Neural cell (in vitro differentiated cells): ENCODE results near the gene USF1. TPM values are rescaled to one million over a fixed set of nuclear protein-coding genes. Genes with fewer than 3 reads are reported as not detected.

Experiments
- H2AFZ ChIP-seq: fragments of 200-600, 300-800 bp; sonication (generic), shearing (Covaris generic); 2 replicates; pipeline ENCODE4 v1.6.0; 2014; ENCODE audit warnings: low read depth, mild to moderate bottlenecking, antibody characterized with exemption, low read length, moderate library complexity
- H3F3A ChIP-seq: fragments of 200-600 bp; shearing (Covaris generic); 2 replicates; pipeline ENCODE4 v1.6.1; 2016; ENCODE audit warnings: mild to moderate bottlenecking, moderate library complexity, mixed read lengths, antibody characterized with exemption, low read length; ENCODE audit not compliant: insufficient read depth, poor library complexity, severe bottlenecking
- H3K27ac ChIP-seq: fragments of 200-600, 300-800 bp; sonication (generic), shearing (Covaris generic); 2 replicates; pipeline ENCODE4 v1.5.1; 2014; ENCODE audit warnings: mild to moderate bottlenecking, low read length, moderate library complexity
- H3K27me3 ChIP-seq: fragments of 300-800, 200-600 bp; sonication (generic), shearing (Covaris generic); 2 replicates; pipeline ENCODE4 v1.6.0; 2014; ENCODE audit warnings: mild to moderate bottlenecking, low read depth, low read length, moderate library complexity; ENCODE audit not compliant: insufficient read depth
- H3K36me3 ChIP-seq: fragments of 300-800, 200-600 bp; sonication (generic), shearing (Covaris generic); 2 replicates; pipeline ENCODE4 v1.5.1; 2014; ENCODE audit warnings: mild to moderate bottlenecking, antibody characterized with exemption, low read length, moderate library complexity; ENCODE audit not compliant: insufficient read depth
- H3K4me2 ChIP-seq: fragments of 300-800, 200-600 bp; sonication (generic), shearing (Covaris generic); 2 replicates; pipeline ENCODE4 v1.6.0; 2014; ENCODE audit warnings: mild to moderate bottlenecking, low read length
- H3K4me3 ChIP-seq: fragments of 300-800, 200-600 bp; sonication (generic), shearing (Covaris generic); 2 replicates; pipeline ENCODE4 v1.5.1; 2014; ENCODE audit warnings: mild to moderate bottlenecking, low read length, moderate library complexity
- H3K79me2 ChIP-seq: fragments of 200-600 bp; shearing (Covaris generic); replicated peaks from 2 replicates; pipeline ENCODE4 v1.6.0; 2014; ENCODE audit warnings: mild to moderate bottlenecking, low read length, moderate library complexity; ENCODE audit not compliant: insufficient read depth
- H3K9ac ChIP-seq: fragments of 300-800, 200-600 bp; sonication (generic), shearing (Covaris generic); 2 replicates; pipeline ENCODE4 v1.6.1; 2016; ENCODE audit warnings: mild to moderate bottlenecking, low read length, mixed read lengths
- H3K9me2 ChIP-seq: fragments of 200-600 bp; shearing (Covaris generic); 2 replicates; pipeline ENCODE4 v1.6.1; 2016; ENCODE audit warnings: mild to moderate bottlenecking, low read length, mixed read lengths; ENCODE audit not compliant: insufficient read depth
- H3K9me3 ChIP-seq: fragments of 200-600, 300-800 bp; sonication (generic), shearing (Covaris generic); 2 replicates; pipeline ENCODE4 v1.6.1; 2016; ENCODE audit warnings: mild to moderate bottlenecking, mixed run types, low read length, moderate library complexity, mixed read lengths
- H4K20me1 ChIP-seq: fragments of 200-600 bp; shearing (Covaris generic); 2 replicates; pipeline ENCODE4 v1.6.1; 2016; ENCODE audit warnings: mild to moderate bottlenecking, mixed run types; ENCODE audit not compliant: insufficient read depth
- EP300 ChIP-seq: fragments of 450-650 bp; conservative IDR thresholded peaks from 2 replicates; pipeline ENCODE4 v1.6.1; 2014; ENCODE audit warnings: antibody characterized with exemption, mild to moderate bottlenecking, moderate library complexity; ENCODE audit not compliant: poor library complexity, severe bottlenecking
- EZH2 ChIP-seq: fragments of 200-600, 300-800 bp; shearing (Covaris generic), sonication (generic); IDR thresholded peaks from 2 replicates; pipeline ENCODE4 v1.6.1; 2014; ENCODE audit warnings: antibody characterized with exemption, low read length, borderline replicate concordance, mild to moderate bottlenecking; ENCODE audit not compliant: insufficient read depth, poor library complexity, severe bottlenecking
- MXI1 ChIP-seq: fragments of 450-650 bp; conservative IDR thresholded peaks from 2 replicates; pipeline ENCODE4 v1.6.1; 2014; ENCODE audit warnings: antibody characterized with exemption, mild to moderate bottlenecking; ENCODE audit not compliant: poor library complexity, severe bottlenecking
- POLR2AphosphoS5 ChIP-seq: IDR thresholded peaks from 2 replicates; pipeline ENCODE4 v1.6.1; 2012
- RAD21 ChIP-seq: fragments of 450-650 bp; conservative IDR thresholded peaks from 2 replicates; pipeline ENCODE4 v1.6.1; 2014; ENCODE audit warnings: antibody characterized with exemption, mild to moderate bottlenecking, moderate library complexity
- SMC3 ChIP-seq: fragments of 450-650 bp; conservative IDR thresholded peaks from 2 replicates; pipeline ENCODE4 v1.6.1; 2014; ENCODE audit warnings: antibody characterized with exemption, mild to moderate bottlenecking, moderate library complexity; ENCODE audit not compliant: poor library complexity
- TAF1 ChIP-seq: IDR thresholded peaks from 2 replicates; pipeline ENCODE4 v1.6.1; 2012; ENCODE audit warnings: low read depth
- polyA plus RNA-seq: library from polyadenylated mRNA; depleted of rRNA; stranded (reverse); fragments of >200 nt; gene quantifications from 2 replicates; pipeline ENCODE4 v1.2.3, GENCODE V29; 2014
- TF ChIP-seq, protein P1 (sequence below): IDR thresholded peaks from 2 replicates; pipeline ENCODE4 v1.6.1; 2012; ENCODE audit warnings: borderline replicate concordance
- TF ChIP-seq, protein P2 (sequence below): fragments of 450-650 bp; IDR thresholded peaks from 2 replicates; pipeline ENCODE4 v1.5.1; 2014; ENCODE audit warnings: antibody characterized with exemption, mild to moderate bottlenecking, moderate library complexity; ENCODE audit not compliant: poor library complexity, severe bottlenecking

The USF1 gene
- polyA plus RNA-seq, 1 donor from 2014 or later = 366 TPM

DNA sequence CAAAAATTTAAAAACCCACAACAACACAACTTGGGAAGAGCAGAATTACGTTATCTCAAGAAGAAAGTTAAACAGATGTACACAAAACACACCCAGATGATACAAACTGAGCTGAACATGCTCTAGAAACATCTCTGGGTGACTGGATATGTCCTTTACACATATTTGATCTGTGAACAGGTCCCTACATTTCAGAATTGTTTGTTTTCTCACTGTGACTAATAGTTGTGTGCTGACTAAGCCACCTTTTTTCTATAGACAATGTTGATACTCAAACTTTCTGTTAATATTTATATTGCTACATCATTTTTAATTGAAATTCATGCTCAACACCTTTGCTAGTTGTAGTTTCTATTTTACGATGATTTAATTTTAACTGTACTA lies 23.8 kb downstream of the USF1 start:
- Histone ChIP-seq H4K20me1 (no peaks in the 10 kb centered on the region), H3K27ac (no peak overlapping the region), H2AFZ (no peak overlapping the region), H3K4me3 (no peak overlapping the region), H3K4me2 (no peak overlapping the region), H3K36me3 (no peaks in the 10 kb centered on the region), H3K79me2 (no peaks in the 10 kb centered on the region), H3F3A (no peaks in the 10 kb centered on the region), H3K9me2 (no peaks in the 10 kb centered on the region), H3K9ac (no peak overlapping the region), H3K9me3 (no peaks in the 10 kb centered on the region), H3K27me3 (peaks cover 28% of the 10 kb centered on the region)
- TF ChIP-seq EZH2 (no peak), MXI1 (no peak)

DNA sequence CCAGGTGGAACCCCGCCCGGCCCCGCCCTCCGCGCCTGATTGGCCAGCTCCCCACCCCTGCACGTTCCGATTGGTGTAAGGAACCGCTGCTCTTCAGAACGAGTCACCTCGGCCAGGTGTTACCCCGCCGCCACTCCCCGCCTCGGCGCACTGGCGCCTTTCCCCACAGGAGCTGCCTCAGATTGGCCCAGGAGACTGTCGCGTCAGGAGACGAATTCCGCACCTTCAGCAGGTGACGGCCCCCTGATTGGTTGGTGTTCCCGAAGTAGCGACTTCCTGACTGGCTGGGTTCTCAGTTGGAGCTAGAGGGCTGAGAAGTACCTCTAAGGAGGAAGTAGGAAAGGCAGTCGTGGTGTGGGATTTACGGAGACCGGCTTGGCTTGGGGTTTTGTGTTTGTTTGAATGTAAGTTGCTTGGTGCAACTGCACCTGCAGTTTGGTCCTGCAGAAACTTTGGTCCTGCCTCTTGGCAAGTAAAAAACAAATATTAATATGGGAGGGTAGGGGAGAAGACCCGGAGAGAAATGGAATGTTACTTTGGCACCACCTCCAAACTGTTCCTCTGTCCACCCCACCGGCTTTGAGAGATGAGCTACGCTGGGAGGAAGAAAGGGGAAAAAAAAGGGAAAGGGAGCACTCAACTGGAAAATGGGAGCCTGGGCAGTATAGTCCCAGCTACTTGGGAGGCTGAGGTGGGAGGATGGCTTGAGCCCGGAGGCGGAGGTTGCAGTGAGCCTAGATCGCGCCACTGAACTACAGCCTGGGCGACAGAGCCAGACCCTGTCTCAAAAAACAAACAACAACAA lies 24.4 kb downstream of the USF1 start:
- Histone ChIP-seq H3K4me2 (peak overlapping the region; percentile 37), H2AFZ (peak overlapping the region; percentile 3), H3K27me3 (peaks cover 28% of the 10 kb centered on the region), H3K27ac (no peak overlapping the region), H4K20me1 (no peaks in the 10 kb centered on the region), H3K79me2 (no peaks in the 10 kb centered on the region), H3K9ac (peak overlapping the region; percentile 11), H3K9me2 (no peaks in the 10 kb centered on the region), H3K9me3 (no peaks in the 10 kb centered on the region), H3K36me3 (no peaks in the 10 kb centered on the region), H3K4me3 (peak overlapping the region; percentile 71), H3F3A (no peaks in the 10 kb centered on the region)
- TF ChIP-seq, protein P1, sequence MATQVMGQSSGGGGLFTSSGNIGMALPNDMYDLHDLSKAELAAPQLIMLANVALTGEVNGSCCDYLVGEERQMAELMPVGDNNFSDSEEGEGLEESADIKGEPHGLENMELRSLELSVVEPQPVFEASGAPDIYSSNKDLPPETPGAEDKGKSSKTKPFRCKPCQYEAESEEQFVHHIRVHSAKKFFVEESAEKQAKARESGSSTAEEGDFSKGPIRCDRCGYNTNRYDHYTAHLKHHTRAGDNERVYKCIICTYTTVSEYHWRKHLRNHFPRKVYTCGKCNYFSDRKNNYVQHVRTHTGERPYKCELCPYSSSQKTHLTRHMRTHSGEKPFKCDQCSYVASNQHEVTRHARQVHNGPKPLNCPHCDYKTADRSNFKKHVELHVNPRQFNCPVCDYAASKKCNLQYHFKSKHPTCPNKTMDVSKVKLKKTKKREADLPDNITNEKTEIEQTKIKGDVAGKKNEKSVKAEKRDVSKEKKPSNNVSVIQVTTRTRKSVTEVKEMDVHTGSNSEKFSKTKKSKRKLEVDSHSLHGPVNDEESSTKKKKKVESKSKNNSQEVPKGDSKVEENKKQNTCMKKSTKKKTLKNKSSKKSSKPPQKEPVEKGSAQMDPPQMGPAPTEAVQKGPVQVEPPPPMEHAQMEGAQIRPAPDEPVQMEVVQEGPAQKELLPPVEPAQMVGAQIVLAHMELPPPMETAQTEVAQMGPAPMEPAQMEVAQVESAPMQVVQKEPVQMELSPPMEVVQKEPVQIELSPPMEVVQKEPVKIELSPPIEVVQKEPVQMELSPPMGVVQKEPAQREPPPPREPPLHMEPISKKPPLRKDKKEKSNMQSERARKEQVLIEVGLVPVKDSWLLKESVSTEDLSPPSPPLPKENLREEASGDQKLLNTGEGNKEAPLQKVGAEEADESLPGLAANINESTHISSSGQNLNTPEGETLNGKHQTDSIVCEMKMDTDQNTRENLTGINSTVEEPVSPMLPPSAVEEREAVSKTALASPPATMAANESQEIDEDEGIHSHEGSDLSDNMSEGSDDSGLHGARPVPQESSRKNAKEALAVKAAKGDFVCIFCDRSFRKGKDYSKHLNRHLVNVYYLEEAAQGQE = no peak
- TF ChIP-seq RAD21 = no peak
- no peak for TF ChIP-seq EP300
- TF ChIP-seq MXI1 = no peak
- TF ChIP-seq POLR2AphosphoS5 = peak; percentile 4
- no peak for TF ChIP-seq TAF1
- TF ChIP-seq SMC3 = no peak

- Histone ChIP-seq H2AFZ (peak within 1 kb of the TSS; percentile 3), H4K20me1 (no peaks in the 10 kb centered on the region), H3K27ac (no peak within 1 kb of the TSS), H3K4me2 (peak within 1 kb of the TSS; percentile 43), H3K9ac (peak within 1 kb of the TSS; percentile 11), H3K36me3 (no peaks in the 10 kb centered on the region), H3K27me3 (peaks cover 28% of the 10 kb centered on the region), H3F3A (no peaks in the 10 kb centered on the region), H3K4me3 (peak within 1 kb of the TSS; percentile 71), H3K79me2 (no peaks in the 10 kb centered on the region), H3K9me3 (no peaks in the 10 kb centered on the region), H3K9me2 (no peaks in the 10 kb centered on the region)
- TF ChIP-seq, protein P1 = no peak
- TF ChIP-seq TAF1 (no peak), SMC3 (no peak), EP300 (no peak), RAD21 (no peak), POLR2AphosphoS5 (no peak)
- TF ChIP-seq, protein P2, sequence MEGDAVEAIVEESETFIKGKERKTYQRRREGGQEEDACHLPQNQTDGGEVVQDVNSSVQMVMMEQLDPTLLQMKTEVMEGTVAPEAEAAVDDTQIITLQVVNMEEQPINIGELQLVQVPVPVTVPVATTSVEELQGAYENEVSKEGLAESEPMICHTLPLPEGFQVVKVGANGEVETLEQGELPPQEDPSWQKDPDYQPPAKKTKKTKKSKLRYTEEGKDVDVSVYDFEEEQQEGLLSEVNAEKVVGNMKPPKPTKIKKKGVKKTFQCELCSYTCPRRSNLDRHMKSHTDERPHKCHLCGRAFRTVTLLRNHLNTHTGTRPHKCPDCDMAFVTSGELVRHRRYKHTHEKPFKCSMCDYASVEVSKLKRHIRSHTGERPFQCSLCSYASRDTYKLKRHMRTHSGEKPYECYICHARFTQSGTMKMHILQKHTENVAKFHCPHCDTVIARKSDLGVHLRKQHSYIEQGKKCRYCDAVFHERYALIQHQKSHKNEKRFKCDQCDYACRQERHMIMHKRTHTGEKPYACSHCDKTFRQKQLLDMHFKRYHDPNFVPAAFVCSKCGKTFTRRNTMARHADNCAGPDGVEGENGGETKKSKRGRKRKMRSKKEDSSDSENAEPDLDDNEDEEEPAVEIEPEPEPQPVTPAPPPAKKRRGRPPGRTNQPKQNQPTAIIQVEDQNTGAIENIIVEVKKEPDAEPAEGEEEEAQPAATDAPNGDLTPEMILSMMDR = no peak
Observed at GRCh38 chr1:161020509-161021164, 25.1 kb downstream of the USF1 start, which contains the start of gene F11R. TSS of gene F11R (minus strand) at chr1:161021152. CDS start at chr1:161021073, 79 bp downstream.
